PC-3 (cell line): Measurements from ENCODE around the gene WAS.
"Not testable (repeated sequence)": the region's sequence is repeated elsewhere in the genome, so short reads cannot be mapped to it uniquely, and the experiment has no call there.

Experiments
- CTCF ChIP-seq: fragments of 300-600 bp; sonication (generic); conservative IDR thresholded peaks from 2 replicates; pipeline ENCODE4 v1.5.1; 2017; ENCODE audit warnings: antibody characterized with exemption, low read depth, mild to moderate bottlenecking, low read length
- EZH2 ChIP-seq: fragments of 300-600 bp; sonication (generic); IDR thresholded peaks from one replicate; pipeline ENCODE4 v1.6.1; 2017; ENCODE audit warnings: antibody characterized with exemption, mild to moderate bottlenecking, low read length; ENCODE audit not compliant: unreplicated experiment
- EZH2phosphoT487 ChIP-seq: fragments of 300-600 bp; sonication (generic); IDR thresholded peaks from 2 replicates; pipeline ENCODE4 v1.6.1; 2018; ENCODE audit warnings: mild to moderate bottlenecking, antibody characterized with exemption, low read length, borderline replicate concordance

DNA sequence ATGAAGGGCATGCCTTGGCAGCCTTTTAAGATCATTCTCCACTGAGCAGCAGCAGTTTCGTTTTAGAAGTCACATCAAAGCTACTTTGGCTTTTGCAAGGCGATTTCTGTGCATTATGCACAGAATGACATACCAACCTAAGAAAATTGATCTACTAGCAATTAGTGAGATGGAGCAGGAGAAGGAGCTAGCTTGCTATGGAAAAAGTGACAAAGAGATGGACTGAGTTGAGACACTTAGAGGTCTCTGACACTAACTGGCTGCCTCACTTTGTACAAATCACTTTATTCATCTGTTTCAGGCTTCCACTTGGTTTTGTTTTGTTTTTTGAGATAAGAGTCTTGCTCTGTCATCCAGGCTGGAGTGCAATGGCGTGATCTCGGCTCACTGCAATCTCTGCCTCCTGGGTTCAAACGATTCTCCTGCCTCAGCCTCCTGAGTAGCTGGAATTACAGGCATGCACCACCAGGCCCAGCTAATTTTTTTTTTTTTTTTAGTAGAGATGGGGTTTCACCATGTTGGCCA lies 31.5 kb upstream of the WAS start:
- not testable (repeated sequence) for TF ChIP-seq EZH2, CTCF, EZH2phosphoT487
